ENCODE measurements around the gene PSAPL1. TPM values are rescaled to one million over a fixed set of nuclear protein-coding genes. Genes with fewer than 3 reads are reported as not detected.

Gene PSAPL1
- polyA plus RNA-seq, 1 of the 3 experiments (the other 2 are of a cell fraction), result 0.03 TPM

DNA sequence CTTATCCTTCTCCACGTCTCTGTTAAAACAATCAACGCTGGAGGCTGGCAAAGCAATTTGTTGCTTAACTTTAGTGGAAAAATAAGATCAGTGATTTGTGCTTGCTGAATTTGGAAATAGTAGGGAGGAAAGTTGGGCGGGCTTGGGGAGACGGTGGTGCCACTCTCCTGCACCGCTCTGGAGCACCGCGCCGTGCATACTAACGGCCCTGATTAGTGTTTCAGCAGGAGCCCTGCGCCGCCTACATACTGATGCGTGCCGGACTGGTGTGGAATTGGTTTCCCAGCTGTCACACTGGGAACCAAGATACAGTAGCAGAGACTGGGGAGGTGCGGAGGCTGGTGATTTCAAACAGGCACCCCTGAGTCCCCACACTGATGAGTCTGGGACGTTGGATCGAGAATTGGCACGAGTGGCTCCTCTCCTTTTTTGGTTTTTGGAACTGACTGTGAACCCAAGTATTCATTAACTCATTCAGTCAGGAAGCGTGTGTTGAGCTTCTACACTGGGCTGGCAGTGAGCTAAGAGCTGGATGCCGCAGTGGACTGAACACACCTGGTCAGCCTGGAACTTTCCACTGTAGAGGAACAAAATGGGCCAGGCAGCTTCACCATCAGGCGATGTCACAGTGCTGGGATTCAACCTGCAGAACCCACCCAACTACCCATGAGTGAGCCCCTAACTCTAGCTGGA lies 29.0 kb upstream of the PSAPL1 start:
- Histone ChIP-seq H2AFZ (ENCODE audit: low read depth) (no peak overlapping the region), H3K4me3 (ENCODE audit: low read depth in 2 of 2, low read length in 1 of 2) (no peak overlapping the region), H3K27me3 (ENCODE audit: insufficient read depth) (no peaks in the 10 kb centered on the region), H4K20me1 (ENCODE audit: insufficient read depth) (no peaks in the 10 kb centered on the region), H3K36me3 (replicated peaks in 1 of 2; ENCODE audit: control insufficient read depth in 1 of 2, insufficient read depth in 2 of 2, low read length in 1 of 2) (no peaks in the 10 kb centered on the region), H3K9me2 (no peaks in the 10 kb centered on the region), H3K27ac (ENCODE audit: low read depth in 2 of 2, low read length in 1 of 2) (no peak overlapping the region), H3K4me1 (ENCODE audit: control insufficient read depth in 1 of 2, insufficient read depth in 2 of 2, low read depth in 1 of 2, low read length in 1 of 2) (peaks cover 0 to 24% of the 10 kb centered on the region in 2 experiments; a peak in 1 of 4 replicates), H3K4me2 (no peak overlapping the region), H3F3A (replicated peaks; ENCODE audit: insufficient read depth) (no peaks in the 10 kb centered on the region), H3K9ac (no peak overlapping the region), H3K79me2 (ENCODE audit: insufficient read depth) (no peaks in the 10 kb centered on the region), H3K9me3 (no peaks in the 10 kb centered on the region)
- ChIA-PET POLR2A (no interaction called here), CTCF (interaction anchor here (1.2 to 2.8 kb wide), 3 partner anchors 256 to 272 kb away, joined by 6 to 13 read pairs (median 8); partner anchors contain the start of gene SORCS2)
- no peak for DNase-seq
- no peak for TF ChIP-seq FOSL2 (IDR thresholded peaks at IDR 0.05; ENCODE audit: borderline replicate concordance, low read depth)
- TF ChIP-seq, protein P1, sequence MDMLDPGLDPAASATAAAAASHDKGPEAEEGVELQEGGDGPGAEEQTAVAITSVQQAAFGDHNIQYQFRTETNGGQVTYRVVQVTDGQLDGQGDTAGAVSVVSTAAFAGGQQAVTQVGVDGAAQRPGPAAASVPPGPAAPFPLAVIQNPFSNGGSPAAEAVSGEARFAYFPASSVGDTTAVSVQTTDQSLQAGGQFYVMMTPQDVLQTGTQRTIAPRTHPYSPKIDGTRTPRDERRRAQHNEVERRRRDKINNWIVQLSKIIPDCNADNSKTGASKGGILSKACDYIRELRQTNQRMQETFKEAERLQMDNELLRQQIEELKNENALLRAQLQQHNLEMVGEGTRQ (IDR thresholded peaks at IDR 0.05; ENCODE audit: borderline replicate concordance, low read depth, low read length), result no peak
- TF ChIP-seq NFIC (IDR thresholded peaks at IDR 0.05; ENCODE audit: borderline replicate concordance), result no peak
- TF ChIP-seq FOXJ3 (CRISPR knock-in tag; IDR thresholded peaks at IDR 0.05), result no peak
- no peak for TF ChIP-seq GATA2 (CRISPR knock-in tag; IDR thresholded peaks at IDR 0.05)
- no peak for TF ChIP-seq YY1 (IDR thresholded peaks at IDR 0.05; ENCODE audit: low read depth)
- no peak for TF ChIP-seq SMC3 (IDR thresholded peaks at IDR 0.05; ENCODE audit: low read depth, low read length)
- no peak for TF ChIP-seq CHD2 (IDR thresholded peaks at IDR 0.05; ENCODE audit: low read length, partially characterized antibody)
- TF ChIP-seq MXI1 (IDR thresholded peaks at IDR 0.05; ENCODE audit: low read depth, low read length), result no peak
- no peak for TF ChIP-seq RXRA (IDR thresholded peaks at IDR 0.05; ENCODE audit: borderline replicate concordance, low read depth)
- no peak for TF ChIP-seq MEF2A (IDR thresholded peaks at IDR 0.05; ENCODE audit: borderline replicate concordance, low read depth)
- TF ChIP-seq NRF1 (IDR thresholded peaks at IDR 0.05; ENCODE audit: low read depth, low read length), result no peak
- no peak for TF ChIP-seq EP300 (IDR thresholded peaks at IDR 0.05; ENCODE audit: borderline replicate concordance in 1 of 2, low read depth in 1 of 2, low read length in 1 of 2)
- TF ChIP-seq, protein P2, sequence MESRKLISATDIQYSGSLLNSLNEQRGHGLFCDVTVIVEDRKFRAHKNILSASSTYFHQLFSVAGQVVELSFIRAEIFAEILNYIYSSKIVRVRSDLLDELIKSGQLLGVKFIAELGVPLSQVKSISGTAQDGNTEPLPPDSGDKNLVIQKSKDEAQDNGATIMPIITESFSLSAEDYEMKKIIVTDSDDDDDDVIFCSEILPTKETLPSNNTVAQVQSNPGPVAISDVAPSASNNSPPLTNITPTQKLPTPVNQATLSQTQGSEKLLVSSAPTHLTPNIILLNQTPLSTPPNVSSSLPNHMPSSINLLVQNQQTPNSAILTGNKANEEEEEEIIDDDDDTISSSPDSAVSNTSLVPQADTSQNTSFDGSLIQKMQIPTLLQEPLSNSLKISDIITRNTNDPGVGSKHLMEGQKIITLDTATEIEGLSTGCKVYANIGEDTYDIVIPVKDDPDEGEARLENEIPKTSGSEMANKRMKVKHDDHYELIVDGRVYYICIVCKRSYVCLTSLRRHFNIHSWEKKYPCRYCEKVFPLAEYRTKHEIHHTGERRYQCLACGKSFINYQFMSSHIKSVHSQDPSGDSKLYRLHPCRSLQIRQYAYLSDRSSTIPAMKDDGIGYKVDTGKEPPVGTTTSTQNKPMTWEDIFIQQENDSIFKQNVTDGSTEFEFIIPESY (IDR thresholded peaks at IDR 0.05; ENCODE audit: borderline replicate concordance, low read depth), result no peak
- 90% methylated on average over 19 of the region's 20 CpGs for WGBS (ENCODE audit: low lambda C conversion rate)

DNA sequence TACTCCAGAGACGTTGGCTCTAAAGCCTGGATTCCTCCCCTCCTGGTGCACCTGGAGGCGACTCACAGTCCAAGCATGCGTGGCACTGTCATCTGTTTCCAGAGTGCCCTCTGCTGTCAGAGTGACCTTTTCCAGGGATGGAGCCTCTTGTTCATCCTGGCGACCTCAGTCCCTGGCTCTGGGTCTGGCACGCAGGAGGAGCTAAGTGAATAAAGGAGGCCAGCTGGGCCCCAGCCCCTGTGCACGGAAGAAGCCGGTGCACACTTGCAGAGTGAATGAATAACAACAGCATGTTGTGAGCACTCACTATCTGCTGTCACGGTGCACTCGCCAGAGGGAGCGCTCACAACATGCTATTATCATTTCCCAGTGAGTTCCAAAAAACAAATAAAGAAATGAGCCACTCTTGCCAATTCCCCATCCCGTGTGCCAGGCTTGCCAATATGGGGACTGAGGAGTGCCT lies 27.8 kb upstream of the PSAPL1 start:
- no peaks in the 10 kb centered on the region for H4K20me1 ChIP-seq (ENCODE audit: insufficient read depth)
- H3K79me2 ChIP-seq (ENCODE audit: insufficient read depth), result no peaks in the 10 kb centered on the region
- no peaks in the 10 kb centered on the region for H3K27me3 ChIP-seq (ENCODE audit: insufficient read depth)
- H3K27ac ChIP-seq (ENCODE audit: low read depth in 2 of 2, low read length in 1 of 2), result no peak overlapping the region
- H3F3A ChIP-seq (replicated peaks; ENCODE audit: insufficient read depth), result no peaks in the 10 kb centered on the region
- H3K4me2 ChIP-seq, result no peak overlapping the region
- ChIA-PET CTCF (interaction anchor here (0.7 to 2.8 kb wide), 9 partner anchors 9 to 271 kb away, joined by 3 to 13 read pairs (median 3); partner anchors contain the start of gene SORCS2), POLR2A (no interaction called here)
- peak; percentile 71 for DNase-seq
- peaks cover 0 to 24% of the 10 kb centered on the region in 2 experiments; a peak in 1 of 4 replicates for H3K4me1 ChIP-seq (ENCODE audit: control insufficient read depth in 1 of 2, insufficient read depth in 2 of 2, low read depth in 1 of 2, low read length in 1 of 2)
- no peak overlapping the region for H3K9ac ChIP-seq
- no peaks in the 10 kb centered on the region for H3K9me2 ChIP-seq
- TF ChIP-seq TCF12 (IDR thresholded peaks at IDR 0.05), result peak; percentile 75
- TF ChIP-seq RXRA (IDR thresholded peaks at IDR 0.05; ENCODE audit: borderline replicate concordance, low read depth), result no peak
- TF ChIP-seq, protein P1 (IDR thresholded peaks at IDR 0.05; ENCODE audit: borderline replicate concordance, low read depth, low read length), result no peak
- TF ChIP-seq RFX5 (IDR thresholded peaks at IDR 0.05; ENCODE audit: low read length), result no peak
- peak; percentile 54; the same call in 1 of the 2 replicates for TF ChIP-seq FOSL2 (IDR thresholded peaks at IDR 0.05; ENCODE audit: borderline replicate concordance, low read depth)
- peak; percentile 36; the same call in 1 of the 2 replicates for TF ChIP-seq SMC3 (IDR thresholded peaks at IDR 0.05; ENCODE audit: low read depth, low read length)
- peak; percentile 60 for TF ChIP-seq RAD21 (IDR thresholded peaks at IDR 0.05; ENCODE audit: low read length)
- no peak overlapping the region for H2AFZ ChIP-seq (ENCODE audit: low read depth)
- H3K4me3 ChIP-seq (ENCODE audit: low read depth in 2 of 2, low read length in 1 of 2), result no peak overlapping the region
- 43% methylated on average over 10 of the region's 11 CpGs for WGBS (ENCODE audit: low lambda C conversion rate)
- no peaks in the 10 kb centered on the region for H3K9me3 ChIP-seq
- H3K36me3 ChIP-seq (replicated peaks in 1 of 2; ENCODE audit: control insufficient read depth in 1 of 2, insufficient read depth in 2 of 2, low read length in 1 of 2), result no peaks in the 10 kb centered on the region
